Right atrium auricular region (tissue), 2 donors: Measurements from ENCODE around the gene CLTB. TPM values are rescaled to one million over a fixed set of nuclear protein-coding genes. Genes with fewer than 3 reads are reported as not detected.

ENCODE experiments used
- DNase-seq: peaks from one replicate; pipeline ENCODE4 v3.0.0-alpha.2; 2019; ENCODE audit warnings: low spot score
- H3K27ac ChIP-seq, 2 donors: fragments of 200-600 bp; sonication (generic); 1 replicate in 1 of 2; 2 replicates in 1 of 2; pipeline ENCODE4 v1.5.1; 2016 to 2019
- H3K27me3 ChIP-seq, 2 donors: fragments of 200-600 bp; sonication (generic); one replicate each; pipeline versions ENCODE4 v1.5.1 to v1.6.0; 2017 to 2019
- H3K36me3 ChIP-seq: fragments of 200-600 bp; sonication (generic); one replicate; pipeline ENCODE4 v1.5.1; 2016
- H3K4me1 ChIP-seq, 2 donors: fragments of 200-600 bp; sonication (generic); one replicate each; pipeline versions ENCODE4 v1.5.1 to v1.6.0; 2017 to 2019
- H3K4me3 ChIP-seq, 2 donors: fragments of 200-600 bp; sonication (generic); 1 replicate in 1 of 2; 2 replicates in 1 of 2; pipeline ENCODE4 v1.5.1; 2017 to 2019; ENCODE audit warnings: mild to moderate bottlenecking in 1 of 2, moderate library complexity in 1 of 2
- H3K9me3 ChIP-seq, 2 donors: fragments of 200-600 bp; sonication (generic); one replicate each; pipeline ENCODE4 v1.5.1; 2019
- total RNA-seq, 2 donors: library from RNA; depleted of rRNA; stranded (reverse); fragments of >200 nt; gene quantifications; one replicate each; pipeline ENCODE4 v1.1.0, GENCODE V29; 2016
- TF ChIP-seq, protein P1 (sequence below), 2 donors: fragments of 200-600 bp; sonication (generic); IDR thresholded peaks; one replicate each; pipeline ENCODE4 v1.5.1; 2019; ENCODE audit warnings: antibody characterized with exemption in 2 of 2

CLTB gene
- total RNA-seq, 2 donors from 2014 or later: 241 to 341 TPM

DNA sequence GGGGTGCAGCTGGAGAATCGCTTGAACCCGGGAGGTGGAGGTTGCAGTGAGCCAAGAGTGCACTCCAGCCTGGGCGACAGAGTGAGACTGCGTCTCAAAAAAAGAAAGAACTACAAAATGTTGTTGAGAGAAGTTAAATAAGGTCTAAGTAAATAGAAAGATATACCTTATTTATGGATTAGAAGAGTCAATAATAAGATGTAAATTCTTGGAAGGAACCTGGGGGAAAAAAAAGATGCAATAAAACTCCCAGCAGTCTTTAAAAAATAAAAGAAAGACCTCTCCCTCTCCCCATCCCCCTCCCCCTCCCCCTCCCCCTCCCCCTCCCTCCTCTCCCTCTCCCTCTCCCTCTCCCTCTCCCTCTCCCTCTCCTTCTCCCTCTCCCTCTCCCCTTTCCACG is 16.4 kb upstream of the CLTB start:
- H3K36me3 ChIP-seq: no peaks in the 10 kb centered on the region
- TF ChIP-seq, protein P1, sequence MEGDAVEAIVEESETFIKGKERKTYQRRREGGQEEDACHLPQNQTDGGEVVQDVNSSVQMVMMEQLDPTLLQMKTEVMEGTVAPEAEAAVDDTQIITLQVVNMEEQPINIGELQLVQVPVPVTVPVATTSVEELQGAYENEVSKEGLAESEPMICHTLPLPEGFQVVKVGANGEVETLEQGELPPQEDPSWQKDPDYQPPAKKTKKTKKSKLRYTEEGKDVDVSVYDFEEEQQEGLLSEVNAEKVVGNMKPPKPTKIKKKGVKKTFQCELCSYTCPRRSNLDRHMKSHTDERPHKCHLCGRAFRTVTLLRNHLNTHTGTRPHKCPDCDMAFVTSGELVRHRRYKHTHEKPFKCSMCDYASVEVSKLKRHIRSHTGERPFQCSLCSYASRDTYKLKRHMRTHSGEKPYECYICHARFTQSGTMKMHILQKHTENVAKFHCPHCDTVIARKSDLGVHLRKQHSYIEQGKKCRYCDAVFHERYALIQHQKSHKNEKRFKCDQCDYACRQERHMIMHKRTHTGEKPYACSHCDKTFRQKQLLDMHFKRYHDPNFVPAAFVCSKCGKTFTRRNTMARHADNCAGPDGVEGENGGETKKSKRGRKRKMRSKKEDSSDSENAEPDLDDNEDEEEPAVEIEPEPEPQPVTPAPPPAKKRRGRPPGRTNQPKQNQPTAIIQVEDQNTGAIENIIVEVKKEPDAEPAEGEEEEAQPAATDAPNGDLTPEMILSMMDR (IDR thresholded peaks at IDR 0.05): no peak
- H3K27ac ChIP-seq: no peak overlapping the region
- DNase-seq: no peak
- H3K4me1 ChIP-seq: no peaks in the 10 kb centered on the region
- no peaks in the 10 kb centered on the region for H3K9me3 ChIP-seq
- H3K27me3 ChIP-seq: no peaks in the 10 kb centered on the region
- H3K4me3 ChIP-seq: no peak overlapping the region

DNA sequence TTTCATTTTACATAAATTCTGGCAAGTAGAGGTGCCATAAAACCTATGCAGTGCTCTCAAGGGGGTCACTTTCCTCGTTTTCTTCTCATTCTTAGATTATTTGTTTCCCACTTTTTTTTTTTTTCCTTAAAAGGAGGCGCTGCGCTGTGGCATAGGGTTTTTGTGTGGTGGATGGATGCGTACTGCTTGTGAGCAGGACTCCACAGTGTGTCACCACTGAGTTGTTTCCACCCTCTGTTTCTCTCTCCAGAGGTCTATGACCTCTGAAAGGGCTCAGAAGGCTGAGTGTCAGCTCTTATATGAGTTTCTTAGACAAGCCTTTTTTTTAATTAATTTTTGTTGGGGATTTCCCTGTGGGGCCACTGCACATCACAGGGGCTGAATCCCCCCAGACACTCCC is 13.6 kb upstream of the CLTB start:
- Histone ChIP-seq H3K9me3 (no peaks in the 10 kb centered on the region), H3K4me1 (no peaks in the 10 kb centered on the region), H3K27me3 (no peaks in the 10 kb centered on the region), H3K36me3 (no peaks in the 10 kb centered on the region), H3K4me3 (no peak overlapping the region), H3K27ac (no peak overlapping the region)
- no peak for DNase-seq
- TF ChIP-seq, protein P1 (IDR thresholded peaks at IDR 0.05): no peak

DNA sequence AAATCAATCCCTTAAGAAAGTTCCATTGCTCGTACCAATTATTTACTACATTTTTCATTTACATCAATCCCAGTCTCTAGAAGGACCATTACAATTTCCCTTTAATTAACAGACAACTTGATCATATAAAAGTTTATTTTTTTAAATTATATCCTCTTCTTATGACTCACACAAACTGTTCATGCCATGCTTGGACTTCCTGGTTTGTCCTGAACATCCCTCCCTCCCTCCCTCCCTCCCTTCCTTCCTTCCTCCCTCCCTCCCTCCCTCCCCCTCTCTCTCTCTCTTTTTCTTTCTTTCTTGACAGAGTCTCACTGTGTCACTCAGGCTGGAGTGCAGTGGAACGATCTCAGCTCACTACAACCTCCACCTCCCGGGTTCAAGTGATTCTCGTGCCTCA is 11.6 kb upstream of the CLTB start:
- H3K27me3 ChIP-seq: no peaks in the 10 kb centered on the region
- no peaks in the 10 kb centered on the region for H3K36me3 ChIP-seq
- TF ChIP-seq, protein P1 (IDR thresholded peaks at IDR 0.05): no peak
- DNase-seq: no peak
- no peaks in the 10 kb centered on the region for H3K4me1 ChIP-seq
- H3K9me3 ChIP-seq: no peaks in the 10 kb centered on the region
- H3K4me3 ChIP-seq: no peak overlapping the region
- H3K27ac ChIP-seq: no peak overlapping the region

DNA sequence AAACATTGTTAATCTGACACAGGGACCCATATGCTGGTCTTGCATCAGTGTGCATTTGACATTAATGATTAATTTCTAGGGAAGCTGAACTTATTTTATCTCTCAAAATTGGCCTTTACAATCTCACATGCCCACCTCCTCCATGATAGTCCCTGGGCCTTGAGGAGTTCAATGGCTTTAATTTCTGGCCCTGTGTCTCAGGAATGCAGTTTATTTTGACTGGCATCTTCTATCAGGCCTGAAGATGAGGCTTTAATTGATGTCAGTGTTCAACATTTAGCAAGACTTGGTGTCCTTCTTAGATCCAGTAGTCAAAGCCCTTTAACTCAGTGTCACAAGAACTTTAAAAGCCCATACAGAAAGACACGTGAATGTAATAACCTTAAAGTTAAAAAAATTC is 10.5 kb upstream of the CLTB start:
- no peaks in the 10 kb centered on the region for H3K27me3 ChIP-seq
- no peak overlapping the region for H3K4me3 ChIP-seq
- no peaks in the 10 kb centered on the region for H3K36me3 ChIP-seq
- no peak for DNase-seq
- H3K9me3 ChIP-seq: no peaks in the 10 kb centered on the region
- TF ChIP-seq, protein P1 (IDR thresholded peaks at IDR 0.05): no peak
- H3K27ac ChIP-seq: no peak overlapping the region
- no peaks in the 10 kb centered on the region for H3K4me1 ChIP-seq

DNA sequence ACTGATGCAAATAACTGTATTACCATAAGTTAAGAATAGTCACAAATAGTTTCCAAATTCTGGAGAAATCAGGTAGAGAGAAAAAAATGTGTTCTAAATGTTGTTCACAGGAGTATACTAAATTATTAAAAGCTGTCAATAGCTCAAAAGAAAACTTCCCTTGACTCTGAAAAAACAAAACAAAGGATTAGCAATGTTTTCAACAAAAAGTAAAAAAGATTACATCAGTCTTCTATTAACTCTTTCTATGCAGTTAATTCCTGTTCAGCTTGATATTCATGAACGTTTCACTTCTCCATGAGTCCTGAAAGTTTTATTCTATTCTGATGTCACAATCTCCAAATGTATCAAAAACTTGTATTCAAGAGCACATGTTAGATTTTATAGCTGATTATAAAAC is 9.5 kb upstream of the CLTB start:
- no peak overlapping the region for H3K4me3 ChIP-seq
- DNase-seq: no peak
- no peaks in the 10 kb centered on the region for H3K9me3 ChIP-seq
- TF ChIP-seq, protein P1 (IDR thresholded peaks at IDR 0.05): no peak
- H3K27ac ChIP-seq: no peak overlapping the region
- H3K36me3 ChIP-seq: no peaks in the 10 kb centered on the region
- H3K27me3 ChIP-seq: no peaks in the 10 kb centered on the region
- H3K4me1 ChIP-seq: no peaks in the 10 kb centered on the region

DNA sequence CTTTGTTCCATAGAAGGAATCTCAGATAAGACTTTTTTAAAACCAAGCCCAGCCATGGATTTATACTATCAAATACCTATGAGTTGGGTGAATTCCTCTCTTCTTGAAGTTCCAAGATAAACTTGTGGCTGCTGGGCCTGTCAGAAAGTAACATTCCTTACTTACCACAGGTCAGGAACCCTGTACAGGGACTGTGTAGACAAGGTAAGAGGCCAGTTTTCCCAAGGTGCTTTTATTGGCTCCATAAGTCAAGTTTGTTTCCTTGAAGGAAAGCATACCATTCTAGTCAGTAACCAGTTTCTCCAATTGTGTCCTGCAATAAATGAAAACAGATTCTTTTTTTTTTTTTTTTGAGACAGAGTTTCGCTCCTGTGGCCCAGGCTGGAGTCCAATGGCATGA is 8.8 kb upstream of the CLTB start:
- no peaks in the 10 kb centered on the region for H3K36me3 ChIP-seq
- TF ChIP-seq, protein P1 (IDR thresholded peaks at IDR 0.05): no peak
- H3K4me1 ChIP-seq: no peaks in the 10 kb centered on the region
- no peaks in the 10 kb centered on the region for H3K9me3 ChIP-seq
- no peak overlapping the region for H3K27ac ChIP-seq
- no peak overlapping the region for H3K4me3 ChIP-seq
- H3K27me3 ChIP-seq: no peaks in the 10 kb centered on the region
- no peak for DNase-seq
